ENCODE results near the gene CHST12.

Gene CHST12

DNA sequence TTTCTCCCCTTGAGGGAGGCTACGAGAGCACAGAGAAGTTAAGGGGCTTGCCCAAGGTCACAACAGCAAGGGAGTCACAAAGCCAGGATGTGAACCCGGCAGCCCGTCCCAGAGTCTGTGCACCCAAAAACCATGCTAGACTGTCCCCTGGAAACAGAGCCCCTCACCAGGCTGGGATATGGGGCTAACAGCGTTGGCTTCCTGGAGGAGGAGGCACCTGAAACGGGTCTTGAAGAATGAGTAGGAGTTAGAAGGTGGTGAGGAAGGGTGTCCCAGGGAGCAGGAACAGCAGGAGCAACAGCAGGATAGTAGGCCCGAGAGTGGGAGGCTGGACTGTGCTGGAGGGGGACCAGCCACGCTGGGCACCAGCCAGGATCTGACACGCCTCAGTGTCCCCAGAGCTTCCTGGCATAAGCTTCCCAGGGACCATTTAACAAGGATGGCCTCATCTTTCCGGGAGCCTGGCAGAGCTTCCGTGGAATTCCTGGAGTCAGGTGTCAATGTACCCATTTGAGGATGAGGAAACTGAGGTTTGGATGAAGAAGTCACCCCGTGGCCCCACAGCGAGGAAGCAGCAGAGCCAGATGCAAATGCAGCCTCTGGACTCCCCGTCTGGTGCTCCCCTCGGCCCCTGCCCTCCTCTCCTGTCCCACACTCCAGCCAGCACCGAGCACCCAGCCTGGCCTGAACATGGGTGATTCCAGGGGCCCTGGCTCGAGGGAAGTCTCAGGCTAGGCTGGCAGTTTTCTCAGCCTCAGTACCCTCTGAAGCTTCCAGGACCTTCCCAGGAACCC, 76.1 kb downstream of the CHST12 start:
- DNase-seq (ENCODE audit: low read depth): no peak

DNA sequence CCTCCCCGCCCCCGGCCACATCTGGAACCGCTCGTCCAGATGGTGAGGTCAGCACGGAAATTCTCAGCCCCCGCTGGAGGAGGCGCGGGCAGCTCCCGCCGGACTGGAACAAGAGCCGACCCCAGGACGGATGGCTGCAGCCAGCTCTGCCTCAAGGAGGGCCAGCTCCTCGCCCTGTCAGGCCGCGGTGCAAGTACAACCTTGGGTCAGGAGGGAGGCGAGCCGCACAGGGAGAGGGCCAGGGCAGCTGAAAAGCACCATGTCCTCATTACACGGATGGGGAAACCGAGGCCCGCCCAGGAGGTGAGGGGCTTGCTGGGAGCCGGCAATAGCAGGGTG, 76.6 kb downstream of the CHST12 start:
- DNase-seq (ENCODE audit: low read depth): no peak

DNA sequence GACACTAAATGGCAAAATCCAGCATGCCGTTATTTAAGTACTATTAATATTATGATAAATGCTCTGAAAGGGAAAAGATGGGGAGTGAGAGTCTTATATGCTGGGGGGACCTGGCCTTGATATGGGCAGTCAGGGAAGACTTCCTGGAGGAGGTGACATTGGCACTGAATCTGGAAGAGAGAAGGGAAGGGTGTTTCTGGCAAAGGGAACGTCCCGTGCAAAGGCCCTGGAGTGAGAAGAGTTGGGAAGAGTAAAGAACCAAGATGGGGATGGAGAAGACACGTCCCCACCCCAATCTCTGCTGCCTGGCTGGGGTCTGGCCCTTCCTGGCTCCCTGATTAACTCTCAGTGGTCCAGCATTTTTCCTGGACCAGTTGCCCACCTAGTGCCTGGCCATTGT, 77.8 kb downstream of the CHST12 start:
- no peak for DNase-seq (ENCODE audit: low read depth)

DNA sequence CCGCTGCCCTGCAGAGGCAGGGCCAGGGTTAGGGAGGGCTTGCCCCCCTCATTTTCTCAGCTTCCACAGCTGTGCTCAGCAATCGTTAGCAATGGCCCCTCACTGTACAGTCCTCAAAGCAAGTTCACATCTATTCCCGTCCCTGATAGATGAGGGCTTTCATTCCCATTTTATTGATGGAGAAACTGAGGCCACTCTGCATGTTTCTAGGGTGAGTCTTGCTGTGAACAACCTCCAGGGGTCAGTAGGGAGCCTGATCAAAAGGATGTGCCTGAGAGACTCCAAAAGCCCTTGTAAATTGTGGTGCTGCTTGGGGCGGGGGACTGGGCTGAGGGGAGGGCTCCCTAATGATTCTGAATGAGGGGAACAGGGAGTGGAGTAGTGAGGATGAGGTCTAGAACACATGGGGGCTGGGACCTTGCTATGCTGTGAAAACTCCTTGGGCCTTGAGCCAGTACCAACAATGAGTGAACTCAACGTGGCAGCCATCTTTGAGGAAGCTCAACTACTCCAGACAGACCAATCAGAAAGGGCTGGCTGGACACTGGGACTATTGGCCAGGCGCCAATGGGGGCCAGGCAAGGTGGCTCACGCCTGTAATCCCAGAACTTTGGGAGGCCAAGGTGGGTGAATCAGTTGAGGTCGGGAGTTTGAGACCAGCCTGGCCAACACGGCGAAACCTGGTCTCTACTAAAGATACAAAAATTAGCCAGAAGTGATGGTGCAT, 79.5 kb downstream of the CHST12 start:
- DNase-seq (ENCODE audit: low read depth): no peak

DNA sequence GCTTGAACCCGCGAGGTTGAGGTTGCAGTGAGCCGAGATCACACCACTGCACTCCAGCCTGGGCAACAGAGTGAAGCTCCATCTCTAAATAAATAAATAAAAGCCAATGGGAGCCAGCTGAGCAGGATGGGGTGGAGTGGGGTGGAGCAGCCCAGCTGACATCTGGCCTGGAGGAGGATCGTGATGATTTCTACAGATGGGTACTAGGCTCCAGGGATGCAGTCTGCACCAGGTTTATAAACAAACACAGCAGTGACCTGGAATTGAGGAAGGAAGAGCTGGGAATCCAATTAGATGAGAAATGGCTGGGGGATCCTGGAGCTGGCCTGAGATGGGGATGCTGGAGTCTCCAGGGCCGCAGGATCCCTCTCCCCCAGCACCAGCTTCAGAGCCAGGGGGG, 80.1 kb downstream of the CHST12 start:
- DNase-seq (ENCODE audit: low read depth): no peak

DNA sequence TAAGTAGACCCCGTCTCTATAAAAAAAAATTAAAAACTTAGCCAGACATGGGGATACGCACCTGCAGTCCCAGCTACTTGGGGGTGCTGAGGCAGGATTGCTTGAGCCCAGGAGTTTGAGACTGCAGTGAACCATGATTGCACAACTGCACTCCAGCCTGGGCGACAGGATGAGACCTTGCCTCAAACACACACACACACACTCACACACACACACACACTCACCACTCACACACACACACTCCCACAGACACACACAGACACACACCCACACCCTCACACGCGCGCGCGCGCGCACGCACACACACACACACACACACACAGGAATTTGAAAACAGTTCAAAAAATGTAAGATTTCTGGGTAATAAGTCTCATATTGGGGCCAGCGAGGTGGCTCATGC, 81.5 kb downstream of the CHST12 start:
- DNase-seq (ENCODE audit: low read depth): no peak

DNA sequence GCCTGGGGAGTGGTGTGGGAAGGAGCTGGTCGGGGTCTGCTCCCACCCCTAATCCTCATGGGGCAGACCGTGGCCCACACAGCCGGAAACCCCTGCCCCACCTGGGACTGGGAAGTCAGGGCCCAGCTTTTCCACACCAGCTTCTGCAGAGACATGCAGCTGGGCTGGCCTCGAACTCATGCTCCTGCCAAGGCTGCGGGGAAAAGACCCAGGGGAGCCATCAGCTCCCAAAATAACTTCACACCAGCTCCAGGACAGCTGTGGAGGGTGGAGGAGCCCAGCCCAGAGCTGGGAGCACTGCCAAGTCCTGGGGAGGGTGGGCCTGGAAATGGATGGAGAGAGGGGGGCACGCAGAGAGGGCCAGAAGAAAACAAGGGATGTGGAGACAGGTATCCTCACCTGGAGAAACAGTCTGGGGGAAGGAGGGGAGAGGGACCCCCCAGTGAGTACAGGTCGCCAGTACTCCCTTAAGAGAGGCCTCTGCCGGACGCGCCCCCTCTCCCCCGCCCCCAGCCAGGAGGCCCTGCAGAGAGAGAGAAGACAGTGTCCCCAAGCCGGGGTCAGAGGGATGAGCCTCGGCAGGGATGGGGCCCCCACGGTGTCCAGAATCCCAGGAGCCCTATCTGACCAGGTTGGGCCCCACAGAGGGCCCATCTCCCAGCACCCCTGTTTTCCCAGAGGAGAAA, 84.3 kb downstream of the CHST12 start:
- no peak for DNase-seq (ENCODE audit: low read depth)

DNA sequence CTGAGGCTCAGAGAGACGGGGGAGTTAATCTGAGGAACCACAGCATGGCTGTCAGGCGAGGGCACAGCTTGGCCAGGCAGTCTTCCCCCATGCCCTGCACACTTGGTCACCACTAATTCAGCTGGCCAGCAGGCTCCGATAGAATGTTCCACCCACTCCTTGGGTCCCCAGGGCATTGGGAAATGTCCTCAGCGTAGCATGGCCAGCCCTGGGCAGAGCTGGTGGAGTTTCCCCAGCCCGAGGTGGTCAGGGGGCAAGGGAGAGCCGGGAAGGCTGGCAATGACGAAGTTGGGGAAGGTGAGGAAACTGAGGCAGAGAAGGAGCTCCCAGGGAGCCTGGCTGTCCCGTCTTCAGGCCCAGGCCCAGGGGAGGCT, 84.8 kb downstream of the CHST12 start:
- DNase-seq (ENCODE audit: low read depth): no peak

DNA sequence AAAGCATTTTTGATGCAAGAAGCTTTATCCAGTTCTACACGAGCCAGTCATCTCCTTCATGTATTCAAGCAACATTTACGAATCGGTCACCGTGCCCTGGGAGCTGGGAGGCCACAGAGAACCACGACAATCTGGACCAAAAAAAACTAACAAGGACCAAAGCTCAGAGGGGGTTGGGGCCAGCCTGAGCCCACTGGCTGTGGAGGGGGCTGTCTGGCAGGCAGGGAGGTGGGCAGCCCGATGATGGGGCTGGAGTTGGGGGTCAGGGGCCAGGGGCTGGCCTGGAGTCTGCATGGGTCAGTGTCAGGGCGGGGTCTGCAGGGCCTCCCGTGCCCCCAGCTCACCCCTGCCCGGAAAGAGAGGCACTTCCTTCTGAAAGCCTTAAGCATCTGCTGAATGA, 85.3 kb downstream of the CHST12 start:
- no peak for DNase-seq (ENCODE audit: low read depth)

DNA sequence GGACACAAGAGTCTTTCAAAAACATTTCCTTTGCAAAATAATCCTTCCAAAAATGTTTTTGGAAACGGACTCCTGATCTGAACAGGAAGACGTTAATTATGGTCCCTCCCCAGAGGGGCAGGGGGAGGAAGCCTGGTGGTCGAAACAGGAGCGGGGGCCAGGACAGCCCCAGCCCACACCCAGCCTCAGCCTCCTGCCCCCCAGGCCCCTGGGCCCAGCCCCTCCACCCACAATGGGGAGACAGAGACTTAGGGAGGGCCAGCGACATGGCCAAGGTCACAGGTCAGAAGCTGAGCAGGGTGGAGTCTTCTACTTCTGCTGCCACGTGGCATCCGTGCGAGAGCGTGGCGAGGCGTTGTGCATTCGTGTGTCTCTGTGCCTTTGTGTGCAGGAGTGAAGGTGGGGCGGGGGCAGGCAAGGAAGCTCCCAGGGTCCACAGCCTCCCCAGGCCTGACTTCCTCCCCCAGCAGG, 86.8 kb downstream of the CHST12 start:
- DNase-seq (ENCODE audit: low read depth): no peak

DNA sequence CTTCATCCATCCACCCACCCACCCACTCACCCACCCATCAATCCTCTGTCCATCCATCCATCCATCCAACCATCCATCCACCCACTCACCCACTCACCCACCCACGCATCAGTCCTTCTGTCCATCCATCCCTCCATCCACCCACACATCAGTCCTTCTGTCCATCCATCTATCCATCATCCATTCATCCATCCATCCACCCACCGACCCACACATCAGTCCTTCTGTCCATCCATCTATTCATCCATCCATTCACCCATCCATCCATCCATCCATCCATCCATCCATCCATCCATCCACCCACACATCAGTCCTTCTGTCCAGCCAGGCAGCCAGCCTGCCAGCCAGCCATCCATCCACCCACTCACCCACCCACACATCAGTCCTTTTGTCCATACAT, 88.6 kb downstream of the CHST12 start:
- no peak for DNase-seq (ENCODE audit: low read depth)

DNA sequence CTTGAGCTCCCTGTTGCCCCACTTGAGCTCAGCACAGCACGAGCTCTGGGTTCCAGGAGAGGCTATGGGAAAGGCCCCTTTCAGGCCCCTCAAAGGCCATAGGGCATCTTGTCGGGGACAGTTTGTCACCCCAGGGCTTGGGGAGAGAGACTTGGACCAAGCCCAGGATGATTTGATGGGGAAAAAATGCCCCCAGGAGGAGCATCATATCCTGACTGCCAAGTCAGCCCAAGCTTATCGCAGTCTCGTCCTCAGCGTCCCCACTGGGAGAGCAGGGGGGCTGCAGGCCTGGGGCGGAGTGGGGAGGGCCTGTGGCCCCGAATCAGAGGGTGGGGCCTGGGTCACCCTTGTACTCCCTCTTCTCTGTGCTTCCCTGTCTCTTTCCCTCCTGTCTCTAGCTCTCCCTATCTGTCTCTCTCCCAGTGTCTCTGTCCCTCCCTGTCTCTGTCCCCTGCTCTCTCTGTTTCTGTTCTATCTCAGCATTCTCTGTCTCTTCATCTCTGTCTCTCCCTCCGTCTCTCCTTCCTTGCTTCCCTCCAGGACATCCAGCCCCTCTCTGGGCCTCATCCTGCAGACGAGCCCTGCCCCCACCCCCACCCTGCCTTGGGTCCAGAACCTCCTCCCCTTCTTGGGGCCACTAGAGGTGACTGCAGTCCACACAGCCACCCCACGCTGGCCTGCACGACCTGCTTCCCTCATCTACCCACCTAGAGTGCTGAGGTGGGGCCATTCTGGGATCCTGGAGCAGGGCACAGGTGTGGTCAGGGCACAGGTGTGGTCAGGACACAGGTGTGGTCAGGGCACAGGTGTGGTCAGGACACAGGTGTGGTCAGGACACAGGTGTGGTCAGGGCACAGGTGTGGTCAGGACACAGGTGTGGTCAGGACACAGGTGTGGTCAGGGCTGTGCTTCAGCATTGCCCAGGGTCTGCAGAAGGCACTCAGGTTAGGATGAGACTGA, 90.1 kb downstream of the CHST12 start:
- DNase-seq (ENCODE audit: low read depth): no peak

DNA sequence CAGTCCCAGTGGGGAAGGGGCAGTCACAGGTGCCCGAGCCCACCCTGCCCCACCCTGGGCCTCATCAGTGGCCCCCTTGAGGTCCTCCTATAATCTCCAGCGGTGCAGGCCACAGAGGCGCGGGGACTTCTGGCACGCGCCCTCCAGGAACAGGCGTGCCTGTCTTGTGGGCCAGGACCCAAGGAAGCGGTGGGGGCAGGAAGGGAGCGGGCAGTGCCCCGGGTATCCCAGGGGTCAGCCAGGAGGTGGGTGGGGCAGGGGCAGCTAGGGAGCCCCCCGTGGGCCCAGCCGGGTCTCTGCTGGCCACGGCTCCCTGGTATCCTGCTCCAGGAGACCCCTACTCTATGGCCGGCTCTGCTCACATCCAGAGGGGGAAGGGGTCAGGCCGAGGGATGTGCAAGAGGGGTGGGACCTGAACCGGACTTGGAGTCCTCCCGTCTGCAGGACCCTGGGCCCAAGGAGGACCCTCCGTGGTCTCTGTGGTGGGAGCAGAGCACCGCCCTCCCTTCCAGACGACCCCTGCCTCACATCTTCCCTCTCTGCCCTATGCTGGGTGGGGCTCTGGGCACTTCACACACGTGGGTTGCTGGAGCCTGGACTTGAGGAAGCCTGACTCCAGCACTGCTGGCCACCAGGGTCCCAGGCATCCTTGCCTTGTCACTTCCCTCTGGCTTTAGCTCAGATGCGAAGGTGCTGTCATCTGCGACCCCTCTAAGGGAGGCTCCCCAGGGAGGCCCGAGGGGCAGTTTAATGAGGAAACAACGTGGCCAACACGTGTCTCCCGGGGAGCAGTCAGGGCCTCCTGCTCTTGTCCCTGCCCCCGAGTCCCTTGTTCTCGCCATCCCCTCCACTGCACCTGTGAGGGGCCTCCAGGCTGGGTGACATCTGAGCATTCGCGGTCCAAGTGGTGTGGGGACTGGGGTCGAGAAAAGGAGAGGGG, 91.0 kb downstream of the CHST12 start:
- DNase-seq (ENCODE audit: low read depth): no peak

DNA sequence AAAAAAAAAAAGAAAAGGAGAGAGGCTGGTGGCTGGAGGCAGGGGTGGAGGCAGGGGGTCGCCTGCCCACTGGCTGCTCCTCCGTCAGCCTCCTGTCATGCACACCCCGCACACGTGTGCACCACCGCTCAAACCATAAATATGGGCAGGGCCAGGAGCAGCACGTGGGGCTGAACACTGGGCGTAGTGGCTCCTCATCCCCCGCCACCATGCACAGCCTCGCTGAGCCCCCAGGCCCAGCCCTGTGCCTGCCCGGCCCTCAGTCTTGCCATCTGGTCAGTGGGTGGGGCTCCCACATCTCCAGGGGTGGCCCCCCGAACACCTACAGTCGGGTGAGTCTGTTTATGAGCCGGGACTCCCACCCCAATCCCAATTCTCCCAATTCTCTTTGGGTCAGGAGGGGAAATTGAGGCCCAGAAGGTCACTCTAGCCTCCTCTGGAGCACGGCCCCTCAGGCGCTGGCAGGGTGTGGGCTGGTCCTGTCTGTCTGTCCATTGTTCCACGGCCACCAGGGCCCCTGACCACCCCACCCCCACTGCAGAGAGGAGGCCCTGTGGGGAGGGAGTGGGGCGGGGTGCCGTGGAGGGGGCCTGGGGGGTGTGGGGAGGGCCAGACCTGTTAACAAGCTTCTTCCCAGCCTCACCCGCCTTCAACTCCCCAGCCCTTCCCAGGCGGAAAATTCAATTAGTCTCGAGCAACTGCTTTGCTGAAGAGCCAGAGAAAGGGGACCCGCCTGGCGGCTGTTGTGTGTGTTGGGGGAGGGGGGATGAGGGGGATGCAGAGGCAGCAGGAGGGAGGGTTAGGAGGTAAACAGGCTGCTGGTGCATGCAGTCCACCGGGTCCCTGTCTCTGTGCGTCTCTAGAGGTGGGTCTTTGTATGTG, 92.2 kb downstream of the CHST12 start:
- no peak for DNase-seq (ENCODE audit: low read depth)

DNA sequence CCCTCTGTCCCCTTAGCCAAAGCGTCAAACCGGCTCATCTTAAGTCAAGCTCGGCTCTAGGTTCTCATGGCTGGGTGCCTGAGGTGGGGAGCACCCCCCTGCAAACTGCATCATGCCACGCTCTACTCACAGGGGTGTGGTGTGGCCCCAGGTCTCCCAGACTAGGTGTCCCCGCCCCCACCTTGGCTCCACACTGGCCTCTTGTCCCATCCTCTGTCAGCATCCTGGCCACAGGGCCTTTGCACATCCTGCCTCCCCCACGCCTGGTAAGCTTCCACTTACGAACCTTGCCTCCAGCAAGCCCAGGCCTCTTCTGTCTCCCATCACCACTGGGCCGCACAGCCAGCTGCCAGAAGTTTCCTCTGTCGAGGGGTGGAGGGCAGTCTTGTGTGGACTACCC, 93.0 kb downstream of the CHST12 start:
- no peak for DNase-seq (ENCODE audit: low read depth)

DNA sequence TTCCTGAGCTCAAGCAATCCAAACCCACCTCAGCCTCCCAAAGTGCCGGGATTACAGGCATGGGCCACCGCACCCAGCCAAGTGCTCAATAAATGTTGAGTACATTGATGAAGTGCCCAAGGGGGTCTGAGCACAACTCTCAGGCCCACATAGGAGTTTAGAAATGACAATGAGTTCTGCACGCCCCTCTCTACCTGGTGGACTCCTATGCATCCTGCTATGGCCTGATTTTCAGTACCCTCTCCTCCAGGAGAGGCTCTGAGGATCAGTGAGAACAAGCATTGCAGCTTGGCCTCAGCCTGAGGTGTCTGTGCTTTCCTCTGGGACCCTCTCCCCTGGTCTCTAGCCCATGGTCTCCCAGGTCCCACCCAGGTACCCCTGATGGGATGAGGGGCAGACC, 93.7 kb downstream of the CHST12 start:
- DNase-seq (ENCODE audit: low read depth): no peak

DNA sequence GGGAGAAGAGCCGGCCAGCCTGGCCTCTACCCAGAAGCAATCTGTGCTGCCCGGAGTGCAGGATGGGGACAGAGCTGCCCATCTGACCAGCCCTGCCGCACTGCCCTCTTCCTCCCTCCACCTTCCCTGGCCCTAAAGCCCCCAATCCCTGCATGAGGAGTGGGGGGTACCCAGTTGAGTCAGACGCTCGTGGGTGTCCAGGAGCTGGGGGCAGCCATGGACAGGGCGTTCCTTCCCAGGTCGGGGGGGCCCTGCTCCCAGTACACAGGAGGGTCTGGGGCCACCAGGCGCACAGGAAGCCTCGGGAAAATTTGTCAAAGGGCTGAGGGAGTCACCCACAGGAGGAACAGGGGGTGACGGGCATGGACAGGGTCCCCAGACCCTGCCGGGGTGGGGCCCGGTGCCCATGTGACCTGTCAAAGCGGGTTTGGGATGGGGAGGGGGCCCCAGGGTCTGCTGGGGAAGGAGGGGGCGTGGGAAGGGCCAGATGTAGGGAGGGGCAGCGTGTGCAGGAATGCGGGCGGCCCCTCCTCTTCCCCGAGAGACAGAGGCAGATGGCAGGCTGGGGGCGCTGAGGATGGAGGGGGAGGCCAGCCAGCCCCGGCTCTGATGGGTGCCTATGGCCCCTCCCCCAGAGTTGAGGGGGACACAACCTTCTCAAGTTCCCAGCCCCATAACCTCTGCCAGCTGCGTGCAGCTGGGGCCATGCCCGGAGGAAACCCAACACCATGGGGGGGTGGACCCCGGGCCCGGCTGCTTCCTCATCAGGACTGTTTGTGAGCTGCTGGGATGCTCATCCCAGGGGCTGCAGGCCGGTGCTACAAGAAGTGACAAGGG, 94.3 kb downstream of the CHST12 start:
- no peak for DNase-seq (ENCODE audit: low read depth)
